ENCODE measurements around the gene MNS1.

The MNS1 gene

DNA sequence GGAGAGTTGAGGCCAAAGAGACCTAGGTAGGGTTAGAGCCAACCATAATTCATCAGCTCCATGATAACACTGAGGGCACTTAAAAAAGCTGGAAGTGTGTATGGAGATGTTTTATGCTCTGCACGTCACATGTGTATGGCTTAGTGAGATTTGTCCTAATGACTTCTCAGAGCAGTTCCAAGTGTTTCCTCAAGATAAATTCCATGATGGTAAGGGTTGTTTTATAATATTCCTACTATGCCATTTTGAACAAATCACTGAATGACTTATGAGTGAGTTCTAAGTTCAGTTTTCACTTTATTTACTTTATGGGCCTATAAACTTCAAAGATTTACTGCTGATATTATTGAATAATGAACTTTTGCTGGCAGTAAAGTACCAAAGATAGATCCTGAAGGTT is 71.7 kb downstream of the MNS1 start:
- H3K79me2 ChIP-seq (ENCODE audit: insufficient read depth, low read depth), result no peaks in the 10 kb centered on the region
- no peak overlapping the region for H3K4me3 ChIP-seq (IDR thresholded peaks at IDR 0.05; ENCODE audit: insufficient read depth, low read depth, low read length)
- no peak overlapping the region for H3K27ac ChIP-seq
- no peak overlapping the region for H2AFZ ChIP-seq (ENCODE audit: low read depth)
- H3K27me3 ChIP-seq (ENCODE audit: insufficient read depth, low read depth), result no peaks in the 10 kb centered on the region
- H3K36me3 ChIP-seq (ENCODE audit: insufficient read depth), result no peaks in the 10 kb centered on the region
- no peak for TF ChIP-seq CTCF (conservative IDR thresholded peaks at IDR 0.05; ENCODE audit: low read depth, low read length)
- no peak overlapping the region for H3K4me2 ChIP-seq
- H3K4me1 ChIP-seq (ENCODE audit: low read depth, poor library complexity, severe bottlenecking), result peaks cover 13% of the 10 kb centered on the region
- H3K9ac ChIP-seq, result no peak overlapping the region
- no peaks in the 10 kb centered on the region for H4K20me1 ChIP-seq (ENCODE audit: insufficient read depth)

DNA sequence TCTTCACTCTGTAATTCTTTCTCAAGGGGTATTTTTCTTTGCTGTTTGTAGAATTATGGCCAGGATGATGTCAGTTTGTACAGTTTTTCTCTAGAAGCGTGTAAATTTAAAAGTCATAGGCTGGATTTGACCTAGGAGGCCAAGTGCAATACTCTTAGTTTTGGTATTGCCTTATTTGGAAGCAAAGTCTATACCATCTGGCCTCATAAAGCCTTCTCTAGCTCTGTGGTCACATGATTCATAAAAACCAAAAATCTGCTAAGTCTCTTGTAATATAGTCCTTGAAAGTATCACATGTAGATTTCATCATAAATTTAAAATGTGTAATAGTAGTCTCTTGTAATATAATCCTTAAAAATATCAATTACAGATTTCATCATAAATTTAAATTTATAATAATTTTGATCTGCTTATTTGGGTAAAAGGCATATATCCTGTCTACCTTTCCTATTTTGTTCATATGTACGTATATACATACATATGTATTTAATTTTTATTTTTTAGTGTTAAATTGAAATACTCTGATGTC is 74.1 kb downstream of the MNS1 start:
- Histone ChIP-seq H3K27ac (no peak overlapping the region), H3K4me1 (ENCODE audit: low read depth, poor library complexity, severe bottlenecking) (peaks cover 13% of the 10 kb centered on the region), H3K27me3 (ENCODE audit: insufficient read depth, low read depth) (no peaks in the 10 kb centered on the region), H3K9ac (no peak overlapping the region), H4K20me1 (ENCODE audit: insufficient read depth) (no peaks in the 10 kb centered on the region), H3K79me2 (ENCODE audit: insufficient read depth, low read depth) (no peaks in the 10 kb centered on the region), H3K4me3 (IDR thresholded peaks at IDR 0.05; ENCODE audit: insufficient read depth, low read depth, low read length) (no peak overlapping the region), H3K4me2 (no peak overlapping the region; the same call in 1 of the 2 replicates), H3K36me3 (ENCODE audit: insufficient read depth) (no peaks in the 10 kb centered on the region), H2AFZ (ENCODE audit: low read depth) (no peak overlapping the region)
- no peak for TF ChIP-seq CTCF (conservative IDR thresholded peaks at IDR 0.05; ENCODE audit: low read depth, low read length)

DNA sequence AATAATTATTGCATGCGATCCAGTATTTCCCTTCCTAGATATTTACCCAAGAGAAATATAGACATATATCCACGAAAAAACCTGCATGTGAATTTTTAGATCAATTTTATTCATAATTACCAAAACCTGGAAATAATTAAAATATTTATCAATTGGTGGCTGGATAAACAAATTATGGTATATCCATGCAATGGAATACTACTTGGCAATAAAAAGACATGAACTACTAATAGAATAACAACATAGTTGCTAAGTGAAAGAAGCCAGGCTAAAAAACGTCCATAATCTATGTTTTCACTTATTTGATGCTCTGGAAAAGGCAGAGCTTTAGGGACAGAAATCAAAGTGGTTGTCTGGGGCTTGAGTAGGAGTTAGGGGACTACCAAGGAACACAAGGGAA is 79.0 kb downstream of the MNS1 start:
- no peak overlapping the region for H3K27ac ChIP-seq
- no peak for TF ChIP-seq CTCF (conservative IDR thresholded peaks at IDR 0.05; ENCODE audit: low read depth, low read length)
- H3K4me3 ChIP-seq (IDR thresholded peaks at IDR 0.05; ENCODE audit: insufficient read depth, low read depth, low read length), result no peak overlapping the region
- H2AFZ ChIP-seq (ENCODE audit: low read depth), result no peak overlapping the region
- no peaks in the 10 kb centered on the region for H4K20me1 ChIP-seq (ENCODE audit: insufficient read depth)
- no peak overlapping the region for H3K4me2 ChIP-seq
- H3K27me3 ChIP-seq (ENCODE audit: insufficient read depth, low read depth), result no peaks in the 10 kb centered on the region
- H3K9ac ChIP-seq, result no peak overlapping the region
- H3K36me3 ChIP-seq (ENCODE audit: insufficient read depth), result no peaks in the 10 kb centered on the region
- H3K4me1 ChIP-seq (ENCODE audit: low read depth, poor library complexity, severe bottlenecking), result peaks cover 8% of the 10 kb centered on the region
- H3K79me2 ChIP-seq (ENCODE audit: insufficient read depth, low read depth), result no peaks in the 10 kb centered on the region

DNA sequence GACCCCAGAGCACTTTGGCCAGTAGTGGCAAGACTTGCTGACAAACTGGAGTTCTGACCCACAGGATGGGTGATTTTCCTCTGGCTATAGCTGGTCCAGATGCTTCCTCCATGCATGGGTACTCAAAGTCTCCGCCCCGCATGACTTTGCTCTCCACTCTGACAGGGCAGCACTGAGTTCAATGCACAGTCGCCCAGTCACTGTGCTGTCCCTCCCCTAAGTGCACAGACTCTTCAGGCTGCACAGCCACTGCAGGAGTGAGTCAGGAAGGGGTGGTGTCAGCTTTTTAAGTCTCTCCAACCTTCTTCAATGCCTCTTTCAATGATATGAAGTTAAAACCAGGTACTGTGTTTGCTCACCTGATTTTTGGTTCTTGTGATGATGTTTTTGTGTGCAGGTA is 81.9 kb downstream of the MNS1 start:
- no peaks in the 10 kb centered on the region for H3K27me3 ChIP-seq (ENCODE audit: insufficient read depth, low read depth)
- no peak overlapping the region for H2AFZ ChIP-seq (ENCODE audit: low read depth)
- H3K27ac ChIP-seq, result no peak overlapping the region
- H3K4me1 ChIP-seq (ENCODE audit: low read depth, poor library complexity, severe bottlenecking), result no peaks in the 10 kb centered on the region
- no peak overlapping the region for H3K4me3 ChIP-seq (IDR thresholded peaks at IDR 0.05; ENCODE audit: insufficient read depth, low read depth, low read length)
- no peak overlapping the region for H3K9ac ChIP-seq
- H3K4me2 ChIP-seq, result no peak overlapping the region
- no peak for TF ChIP-seq CTCF (conservative IDR thresholded peaks at IDR 0.05; ENCODE audit: low read depth, low read length)
- no peaks in the 10 kb centered on the region for H4K20me1 ChIP-seq (ENCODE audit: insufficient read depth)
- H3K36me3 ChIP-seq (ENCODE audit: insufficient read depth), result no peaks in the 10 kb centered on the region
- H3K79me2 ChIP-seq (ENCODE audit: insufficient read depth, low read depth), result no peaks in the 10 kb centered on the region

All from KMS-11 (cell line).